ENCODE measurements around the gene CDH7.

CDH7 gene

GRCh38 chr18:65768120-65768778 is 17.4 kb downstream of the CDH7 start:
- DNase-seq (ENCODE audit: insufficient read length, low spot score) (no peak), FAIRE-seq (no peak)

GRCh38 chr18:65769652-65770051 is 18.8 kb downstream of the CDH7 start:
- FAIRE-seq (no peak), DNase-seq (ENCODE audit: insufficient read length, low spot score) (no peak)

- DNase-seq (ENCODE audit: insufficient read length, low spot score) = no peak
- FAIRE-seq = no peak
These were observed 35.7 kb downstream of the CDH7 start for GRCh38 chr18:65786474-65786873.

- DNase-seq (ENCODE audit: insufficient read length, low spot score) (no peak), FAIRE-seq (no peak)
These were observed 37.6 kb downstream of the CDH7 start for GRCh38 chr18:65788373-65788772.

GRCh38 chr18:65790604-65791003 is 39.8 kb downstream of the CDH7 start:
- DNase-seq (ENCODE audit: insufficient read length, low spot score) (no peak), FAIRE-seq (no peak)

GRCh38 chr18:65791719-65792118 is 40.9 kb downstream of the CDH7 start:
- DNase-seq (ENCODE audit: insufficient read length, low spot score) = no peak
- FAIRE-seq = no peak

- FAIRE-seq (no peak), DNase-seq (ENCODE audit: insufficient read length, low spot score) (no peak)
These were observed 41.8 kb downstream of the CDH7 start for GRCh38 chr18:65792456-65793074.

- DNase-seq (ENCODE audit: insufficient read length, low spot score) = no peak
- FAIRE-seq = no peak
These were observed 57.9 kb downstream of the CDH7 start for GRCh38 chr18:65808759-65809158.

GRCh38 chr18:65811307-65811706 is 60.5 kb downstream of the CDH7 start:
- DNase-seq (ENCODE audit: insufficient read length, low spot score) = no peak
- no peak for FAIRE-seq

GRCh38 chr18:65815506-65815905 is 64.7 kb downstream of the CDH7 start:
- DNase-seq (ENCODE audit: insufficient read length, low spot score) (no peak), FAIRE-seq (no peak)

GRCh38 chr18:65817178-65817577 is 66.4 kb downstream of the CDH7 start:
- DNase-seq (ENCODE audit: insufficient read length, low spot score) = no peak
- FAIRE-seq = no peak

- DNase-seq (ENCODE audit: insufficient read length, low spot score) (no peak), FAIRE-seq (no peak)
These were observed 71.1 kb downstream of the CDH7 start for GRCh38 chr18:65821911-65822310.

- DNase-seq (ENCODE audit: insufficient read length, low spot score) (no peak), FAIRE-seq (no peak)
These were observed 72.0 kb downstream of the CDH7 start for GRCh38 chr18:65822826-65823225.

GRCh38 chr18:65827444-65827843 is 76.6 kb downstream of the CDH7 start:
- FAIRE-seq (no peak), DNase-seq (ENCODE audit: insufficient read length, low spot score) (no peak)

- FAIRE-seq (no peak), DNase-seq (ENCODE audit: insufficient read length, low spot score) (no peak)
These were observed 85.1 kb downstream of the CDH7 start for GRCh38 chr18:65835881-65836280.

GRCh38 chr18:65846107-65846506 is 95.3 kb downstream of the CDH7 start:
- no peak for FAIRE-seq
- DNase-seq (ENCODE audit: insufficient read length, low spot score) = no peak

GRCh38 chr18:65852273-65852672 is 101.5 kb downstream of the CDH7 start:
- FAIRE-seq (no peak), DNase-seq (ENCODE audit: insufficient read length, low spot score) (no peak)

GRCh38 chr18:65859075-65859474 is 108.3 kb downstream of the CDH7 start:
- DNase-seq (ENCODE audit: insufficient read length, low spot score) (no peak), FAIRE-seq (no peak)

GRCh38 chr18:65869527-65869926 is 118.7 kb downstream of the CDH7 start:
- DNase-seq (ENCODE audit: insufficient read length, low spot score) (no peak), FAIRE-seq (no peak)

GRCh38 chr18:65876310-65876709 is 125.5 kb downstream of the CDH7 start:
- FAIRE-seq (no peak), DNase-seq (ENCODE audit: insufficient read length, low spot score) (no peak)

GRCh38 chr18:65897292-65897691 is 146.5 kb downstream of the CDH7 start:
- DNase-seq (ENCODE audit: insufficient read length, low spot score) = no peak
- no peak for FAIRE-seq

GRCh38 chr18:65901522-65901921 is 150.7 kb downstream of the CDH7 start:
- FAIRE-seq = no peak
- no peak for DNase-seq (ENCODE audit: insufficient read length, low spot score)

- FAIRE-seq (no peak), DNase-seq (ENCODE audit: insufficient read length, low spot score) (no peak)
These were observed 155.8 kb downstream of the CDH7 start for GRCh38 chr18:65906621-65907034.
